Measurements from ENCODE around the gene HARBI1.

The HARBI1 gene

GRCh38 chr11:46617134-46617971 is at the start of gene HARBI1, which contains the start of gene ATG13:
TSS of gene HARBI1 (minus strand) at chr11:46617227. CDS start at chr11:46616237, 990 bp downstream.
TSS of gene ATG13 (plus strand) at chr11:46617553. CDS start at chr11:46644292, 26,739 bp downstream.
- DNase-seq: peak; percentile 91

- no peak for DNase-seq
These were observed 49.5 kb upstream of the HARBI1 start for GRCh38 chr11:46666516-46666915.

- DNase-seq: no peak
These were observed 48.3 kb upstream of the HARBI1 start for GRCh38 chr11:46665356-46665755.

GRCh38 chr11:46664612-46665011 is 47.6 kb upstream of the HARBI1 start:
- DNase-seq: no peak

GRCh38 chr11:46663277-46663940 is 46.4 kb upstream of the HARBI1 start:
- no peak for DNase-seq

GRCh38 chr11:46662366-46662765 is 45.3 kb upstream of the HARBI1 start:
- no peak for DNase-seq

GRCh38 chr11:46661836-46662235 is 44.8 kb upstream of the HARBI1 start:
- DNase-seq: no peak

GRCh38 chr11:46659908-46660307 is 42.9 kb upstream of the HARBI1 start:
- DNase-seq: no peak

- DNase-seq: no peak
These were observed 41.2 kb upstream of the HARBI1 start for GRCh38 chr11:46658259-46658658.

GRCh38 chr11:46657186-46657585 is 40.2 kb upstream of the HARBI1 start:
- DNase-seq: no peak

- no peak for DNase-seq
These were observed 38.6 kb upstream of the HARBI1 start for GRCh38 chr11:46655631-46656030.

GRCh38 chr11:46649180-46649738 is 32.2 kb upstream of the HARBI1 start:
- DNase-seq: no peak

GRCh38 chr11:46643986-46644385 is 27.0 kb upstream of the HARBI1 start:
- no peak for DNase-seq

- no peak for DNase-seq
These were observed 26.5 kb upstream of the HARBI1 start for GRCh38 chr11:46643531-46643930.

GRCh38 chr11:46642627-46643335 is 25.8 kb upstream of the HARBI1 start:
- DNase-seq: no peak

- DNase-seq: no peak
These were observed 24.6 kb upstream of the HARBI1 start for GRCh38 chr11:46641639-46642038.

GRCh38 chr11:46640036-46640788 is 23.2 kb upstream of the HARBI1 start:
- DNase-seq: no peak

GRCh38 chr11:46639197-46639839 is 22.3 kb upstream of the HARBI1 start:
- DNase-seq: no peak

GRCh38 chr11:46637546-46637945 is 20.5 kb upstream of the HARBI1 start:
- DNase-seq: no peak

GRCh38 chr11:46635557-46636139 is 18.6 kb upstream of the HARBI1 start:
- DNase-seq: no peak

Data from CD4-positive, alpha-beta T cell treated with Interferon gamma for 1 hour (primary cell).